Stimulated activated CD8-positive, alpha-beta memory T cell treated with anti-CD3 and anti-CD28 coated beads, Interleukin-4, amount 100 ng/mL, for 1 hour (primary cell): ENCODE data around the gene USP35.
"Not testable (repeated sequence)": the region's sequence is repeated elsewhere in the genome, so short reads cannot be mapped to it uniquely, and the experiment has no call there.

Experiments
- DNase-seq, 2 donors: peaks; one replicate each; pipeline ENCODE4 v3.0.0-alpha.2; 2020; ENCODE audit warnings: low read depth in 2 of 2, low spot score in 1 of 2

The USP35 gene

GRCh38 chr11:78231962-78232501 is 43.3 kb downstream of the USP35 start:
- DNase-seq = no peak

GRCh38 chr11:78233046-78233445 is 44.3 kb downstream of the USP35 start:
- not testable (repeated sequence) for DNase-seq

- DNase-seq = no peak
Measured at GRCh38 chr11:78234006-78234405, 45.3 kb downstream of the USP35 start.

DNA sequence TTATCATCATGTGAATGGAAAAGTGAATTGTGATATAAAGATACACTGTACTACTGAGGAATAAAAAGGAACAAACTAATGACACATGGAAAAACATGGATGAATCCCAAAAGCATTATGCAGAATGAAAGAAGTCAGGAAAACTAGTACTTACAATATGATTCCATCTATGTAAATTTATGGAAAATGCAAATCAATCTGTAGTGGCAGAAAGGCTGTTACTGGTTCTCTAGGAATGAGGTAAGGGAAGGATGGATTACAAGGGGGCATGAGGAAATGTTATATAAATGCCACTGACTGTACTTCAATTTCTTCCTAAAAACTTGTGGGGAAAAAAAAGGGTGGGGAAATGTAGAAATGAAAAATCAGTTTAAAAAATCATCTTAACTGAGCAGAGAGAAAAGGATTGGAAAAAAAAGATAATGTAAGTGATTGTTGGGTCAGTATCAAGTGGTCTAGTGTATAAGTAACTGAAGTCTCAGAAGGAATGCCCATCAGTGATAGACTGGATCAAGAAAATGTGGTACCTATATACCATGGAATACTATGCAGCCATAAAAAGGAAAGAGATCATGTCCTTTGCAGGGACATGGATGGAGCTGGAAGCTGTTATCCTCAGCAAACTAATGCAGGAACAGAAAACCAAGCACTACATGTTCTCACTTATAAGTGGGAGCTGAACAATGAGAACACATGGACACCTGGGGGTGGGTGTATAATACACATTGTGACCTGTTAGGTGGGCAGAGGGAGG is 48.8 kb downstream of the USP35 start:
- no peak for DNase-seq

GRCh38 chr11:78239781-78240180 is 51.1 kb downstream of the USP35 start:
- DNase-seq = no peak

DNA sequence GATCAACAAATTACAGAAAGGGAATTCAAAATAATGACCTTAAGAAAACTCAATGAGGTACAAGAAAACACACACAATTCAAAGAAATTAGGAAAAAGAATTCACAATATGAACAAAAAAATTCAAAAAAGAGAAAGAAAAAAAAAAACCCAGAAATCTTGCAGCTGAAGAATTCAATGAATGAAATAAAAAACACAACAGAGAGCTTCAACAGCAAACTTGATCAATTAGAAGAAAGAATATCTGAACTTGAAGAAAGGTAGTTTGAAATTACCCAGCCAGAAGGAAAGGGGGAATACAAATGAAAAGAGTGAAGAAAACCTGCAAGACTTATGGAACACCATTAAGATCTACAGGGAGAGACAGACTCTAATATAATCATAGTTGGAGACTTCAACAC is 52.8 kb downstream of the USP35 start:
- DNase-seq = no peak

DNA sequence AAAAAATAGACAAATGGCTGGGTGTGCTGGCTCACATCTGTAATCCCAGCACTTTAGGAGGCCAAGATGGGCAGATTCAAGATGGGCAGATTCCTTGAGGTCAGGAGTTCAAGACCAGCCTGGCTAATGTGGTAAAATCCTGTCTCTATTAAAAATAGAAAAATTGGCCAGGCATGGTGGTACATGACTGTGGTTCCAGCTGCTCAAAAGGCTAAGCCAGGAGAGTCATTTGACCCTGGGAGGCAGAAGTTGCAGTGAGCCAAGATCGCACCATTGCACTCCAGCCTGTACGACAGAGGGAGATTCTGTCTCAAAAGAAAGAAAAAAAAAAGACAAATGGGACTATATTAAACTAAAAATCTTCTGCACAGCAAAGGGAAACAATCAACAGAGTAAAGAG is 55.4 kb downstream of the USP35 start:
- no peak for DNase-seq

- DNase-seq = no peak
Measured at GRCh38 chr11:78244546-78245255, 56.0 kb downstream of the USP35 start.

- DNase-seq = no peak
Measured at GRCh38 chr11:78248191-78248590, 59.5 kb downstream of the USP35 start.

DNA sequence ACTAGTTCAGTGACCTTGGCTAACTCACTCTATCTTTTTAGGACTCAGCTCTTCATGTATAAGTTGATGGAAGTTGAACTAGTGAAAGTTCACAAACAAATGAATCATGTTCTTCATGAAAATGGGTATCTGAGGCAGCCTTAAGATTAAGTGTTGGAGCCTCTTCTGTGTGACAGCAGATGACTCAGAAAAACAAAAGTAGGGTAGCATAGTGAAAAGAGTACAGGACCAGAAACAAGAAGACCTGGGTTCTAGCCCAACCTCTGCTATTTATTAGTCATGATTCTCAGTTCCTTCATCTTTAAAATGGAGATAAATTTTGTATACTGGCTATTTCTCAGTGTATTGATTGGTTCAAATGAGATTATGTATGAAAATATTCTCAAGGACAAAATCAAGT is 60.2 kb downstream of the USP35 start:
- no peak for DNase-seq

GRCh38 chr11:78250099-78250498 is 61.4 kb downstream of the USP35 start:
- no peak for DNase-seq

DNA sequence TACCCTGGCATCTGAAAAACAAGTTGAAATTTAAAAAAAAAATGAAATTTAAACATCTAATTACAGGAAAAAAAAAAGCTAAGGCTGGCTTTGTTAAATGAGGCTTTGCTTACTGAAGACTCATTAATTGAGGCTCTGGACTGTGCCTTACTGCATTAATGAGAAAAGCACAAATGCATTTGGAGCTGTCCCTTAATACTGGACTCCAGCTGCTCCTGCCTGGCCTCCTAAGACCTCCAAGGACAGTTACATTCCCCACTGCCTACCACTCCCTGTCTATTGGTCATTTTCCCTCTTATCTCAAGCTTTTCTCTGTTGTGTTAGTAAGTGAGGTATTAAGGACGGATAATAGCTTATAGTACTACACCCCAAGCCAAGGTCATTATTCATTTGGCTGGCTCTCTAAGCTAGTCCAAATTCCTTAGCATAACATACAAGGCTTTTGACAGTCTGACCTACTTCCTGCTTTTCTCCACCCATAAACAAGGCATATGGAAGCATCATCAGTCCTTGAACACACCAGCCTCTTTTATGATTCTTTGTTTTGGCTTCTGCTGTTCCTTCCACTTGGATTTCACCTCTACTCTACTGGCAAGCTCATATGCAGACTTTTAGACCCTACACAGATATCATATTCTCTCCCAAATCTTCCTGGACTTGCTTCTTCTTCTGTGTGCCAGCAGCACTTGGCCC is 62.5 kb downstream of the USP35 start:
- no peak for DNase-seq

DNA sequence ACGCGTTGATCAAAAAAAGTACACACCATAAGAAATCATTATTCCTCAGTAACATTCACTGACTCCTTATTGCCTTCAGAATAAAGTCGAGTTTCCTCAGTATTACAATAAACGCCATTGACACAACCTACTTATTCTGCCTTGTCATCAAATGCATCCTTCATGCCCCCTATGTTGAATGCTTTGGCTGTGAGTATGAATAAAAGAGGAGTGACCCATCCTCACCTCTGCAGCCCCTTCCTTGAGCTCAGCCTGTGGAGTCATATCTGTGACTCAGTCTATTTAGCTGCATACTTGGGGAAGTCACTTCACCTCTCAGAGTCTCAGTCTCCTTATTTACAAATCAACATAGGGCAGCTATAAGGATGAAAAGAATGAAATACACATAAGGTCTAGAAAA is 65.1 kb downstream of the USP35 start:
- DNase-seq = no peak

DNA sequence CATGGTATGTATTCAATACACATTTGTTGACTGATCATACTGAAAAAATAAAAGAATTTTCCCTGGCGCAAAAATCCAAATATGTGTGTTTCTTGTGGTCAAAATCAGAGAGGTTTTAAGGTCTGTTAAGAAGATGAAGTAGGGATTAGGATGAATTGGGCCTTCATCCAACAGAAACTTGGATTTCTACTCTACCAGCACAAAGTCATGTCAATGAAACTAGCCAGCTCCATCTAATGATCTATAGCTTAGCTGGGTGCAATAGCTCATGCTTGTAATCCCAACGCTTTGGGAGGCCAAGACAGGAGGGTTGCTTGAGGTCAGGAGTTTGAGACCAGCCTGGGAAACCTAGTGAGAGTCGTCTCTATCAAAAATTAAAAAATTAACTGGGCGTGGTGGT is 65.5 kb downstream of the USP35 start:
- DNase-seq = no peak

DNA sequence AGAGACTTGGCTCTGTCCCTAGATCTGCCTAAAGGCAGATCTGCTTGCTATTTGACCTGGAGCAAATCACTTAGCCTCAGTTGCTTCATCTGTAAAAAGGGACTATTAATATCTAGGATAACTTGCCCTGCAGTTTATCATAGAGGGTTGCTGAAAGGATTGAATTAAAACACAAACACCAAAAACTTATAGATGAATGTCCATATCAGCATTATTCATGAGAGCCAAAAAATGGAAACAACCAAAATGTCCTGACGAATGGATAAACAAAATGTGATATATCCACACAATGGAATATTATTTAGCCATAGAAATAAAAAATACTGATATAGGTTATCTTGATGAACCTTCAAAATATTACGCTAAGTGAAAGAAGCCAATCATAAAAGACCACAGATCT is 67.2 kb downstream of the USP35 start:
- DNase-seq = no peak

DNA sequence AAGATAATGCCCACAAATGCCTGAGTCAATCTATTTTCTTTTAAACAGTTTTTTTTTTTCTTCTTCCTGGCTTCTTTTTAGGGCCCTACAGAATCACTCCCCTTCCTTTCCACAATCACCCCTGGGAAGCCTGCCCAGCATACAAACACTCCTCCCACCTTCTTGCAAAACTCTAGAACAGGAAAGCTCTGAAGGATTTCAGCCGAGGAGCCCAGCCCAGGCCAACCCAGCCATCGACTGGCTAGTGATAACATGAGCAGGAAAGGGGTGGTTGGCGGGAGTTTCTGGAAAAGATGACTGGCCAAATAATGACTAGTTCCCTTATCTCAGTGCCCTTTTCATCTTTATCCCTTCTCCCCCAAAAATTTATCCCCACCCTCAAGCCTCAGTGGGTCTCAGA is 68.2 kb downstream of the USP35 start:
- no peak for DNase-seq

DNA sequence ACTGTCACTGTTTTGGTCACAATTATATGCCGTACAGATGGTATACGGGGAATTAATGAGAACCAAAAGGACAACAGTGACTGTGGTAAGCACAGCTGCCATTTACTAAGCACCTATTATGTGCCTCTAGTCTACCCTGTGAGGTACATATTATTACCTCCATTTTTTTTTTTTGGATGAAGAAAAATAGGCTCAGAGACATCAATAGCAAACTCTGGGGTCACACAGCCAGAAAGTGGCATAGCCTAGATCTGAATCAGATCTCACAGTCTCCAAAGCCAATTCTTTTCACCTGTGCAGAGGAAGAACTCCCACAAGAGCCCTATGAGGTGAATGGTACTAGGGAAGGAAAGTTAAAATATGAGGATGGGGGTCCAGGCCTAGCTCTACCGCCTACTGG is 68.9 kb downstream of the USP35 start:
- DNase-seq = no peak

DNA sequence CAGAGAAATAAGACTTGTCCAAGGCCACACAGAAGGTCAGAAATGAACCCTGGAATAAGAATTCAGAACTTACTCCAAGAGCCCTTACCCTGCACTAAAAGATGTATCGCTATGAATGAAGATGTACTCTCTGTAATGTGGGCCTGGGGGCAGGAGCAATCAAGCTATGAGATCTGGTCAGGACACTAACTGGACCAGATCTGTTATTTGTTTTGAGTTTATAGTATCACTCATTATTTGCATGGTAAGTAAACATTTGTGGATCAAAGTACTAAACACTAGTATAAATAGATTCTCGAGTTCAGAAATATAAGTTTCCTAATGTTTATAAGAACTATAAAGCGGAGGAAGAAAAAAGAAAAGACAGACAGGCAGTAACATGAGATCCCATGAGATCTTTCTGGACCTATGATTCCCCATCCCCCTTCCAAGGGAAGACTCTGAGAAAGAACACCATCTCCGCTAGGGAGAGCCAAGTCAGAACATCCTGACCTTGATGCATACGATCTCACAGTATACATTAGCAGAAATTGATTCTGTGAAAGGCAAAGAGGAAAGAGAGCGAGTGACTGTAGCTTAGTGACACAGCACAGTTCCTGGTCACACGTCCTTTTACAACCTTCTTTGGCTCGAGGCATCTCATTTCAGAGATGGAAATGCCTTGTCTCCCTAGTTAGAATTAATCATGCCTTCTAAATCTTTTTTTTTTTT is 71.2 kb downstream of the USP35 start:
- no peak for DNase-seq

GRCh38 chr11:78261367-78261766 is 72.6 kb downstream of the USP35 start:
- no peak for DNase-seq

GRCh38 chr11:78261828-78262227 is 73.1 kb downstream of the USP35 start:
- DNase-seq = no peak

- DNase-seq = no peak
Measured at GRCh38 chr11:78262238-78262637, 73.5 kb downstream of the USP35 start.
